Hematopoietic multipotent progenitor cell treated with erythropoietin and hydrocortisone succinate and interleukin-3 and kit ligand, for 17 days (in vitro differentiated cells): Measurements from ENCODE around the gene HEATR5B.
"Not testable (repeated sequence)": the region's sequence is repeated elsewhere in the genome, so short reads cannot be mapped to it uniquely, and the experiment has no call there.

Source experiments
- DNase-seq: peaks from one replicate; pipeline ENCODE4 v3.0.0-alpha.2; 2015; ENCODE audit warnings: low spot score

HEATR5B gene

GRCh38 chr2:36936526-36936925 is 147.6 kb downstream of the HEATR5B start:
- DNase-seq: not testable (repeated sequence)

DNA sequence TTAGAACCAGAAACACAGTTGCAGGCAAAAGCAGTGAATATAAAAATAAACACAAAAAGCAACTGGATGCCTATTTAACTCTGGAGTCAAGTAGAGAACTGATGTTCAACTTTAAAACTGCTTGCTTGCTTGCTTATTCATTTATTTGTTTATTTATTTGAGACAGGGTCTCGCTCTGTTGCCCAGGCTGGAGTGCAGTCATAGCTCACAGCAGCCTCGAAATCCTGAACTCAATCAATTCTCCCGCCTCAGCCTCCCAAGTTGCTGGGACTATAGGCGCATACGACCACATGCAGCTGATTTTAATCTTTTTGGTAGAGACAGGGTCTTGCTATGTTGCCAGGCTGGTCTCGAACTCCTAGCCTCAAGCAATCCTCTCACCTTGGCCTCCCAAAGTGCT is 152.5 kb downstream of the HEATR5B start:
- not testable (repeated sequence) for DNase-seq
